KMS-11 (cell line): ENCODE measurements around the gene RAD51D.

Experiments
- H2AFZ ChIP-seq: fragments of 200-600 bp; sonication (generic); 2 replicates; pipeline ENCODE4 v1.6.1; 2016; ENCODE audit warnings: antibody characterized with exemption, mixed run types, low read depth
- H3K27ac ChIP-seq: fragments of 200-600 bp; sonication (generic); 2 replicates; pipeline ENCODE4 v1.6.1; 2016; ENCODE audit warnings: mild to moderate bottlenecking, mixed run types
- H3K27me3 ChIP-seq: fragments of 200-600 bp; sonication (generic); 2 replicates; pipeline ENCODE4 v1.6.1; 2017; ENCODE audit warnings: mild to moderate bottlenecking, low read depth, mixed run types, moderate library complexity; ENCODE audit not compliant: insufficient read depth
- H3K36me3 ChIP-seq: fragments of 200-600 bp; sonication (generic); 2 replicates; pipeline ENCODE4 v1.6.1; 2017; ENCODE audit warnings: mild to moderate bottlenecking, mixed run types; ENCODE audit not compliant: insufficient read depth
- H3K4me1 ChIP-seq: fragments of 200-600 bp; sonication (generic); 2 replicates; pipeline ENCODE4 v1.6.1; 2016; ENCODE audit warnings: mild to moderate bottlenecking, low read depth, mixed run types; ENCODE audit not compliant: poor library complexity, severe bottlenecking
- H3K4me2 ChIP-seq: fragments of 200-600 bp; sonication (generic); 2 replicates; pipeline ENCODE4 v1.7.0; 2016; ENCODE audit warnings: mild to moderate bottlenecking, mixed run types
- H3K4me3 ChIP-seq: fragments of 200-600 bp; sonication (generic); IDR thresholded peaks from 2 replicates; pipeline ENCODE4 v1.6.1; 2017; ENCODE audit warnings: low read depth, low read length, mixed read lengths; ENCODE audit not compliant: insufficient read depth
- H3K79me2 ChIP-seq: fragments of 200-600 bp; sonication (generic); 2 replicates; pipeline ENCODE4 v1.6.1; 2016; ENCODE audit warnings: low read depth, mixed run types; ENCODE audit not compliant: insufficient read depth
- H3K9ac ChIP-seq: fragments of 200-600 bp; sonication (generic); 2 replicates; pipeline ENCODE4 v1.6.1; 2016; ENCODE audit warnings: mild to moderate bottlenecking, mixed run types
- H4K20me1 ChIP-seq: fragments of 200-600 bp; sonication (generic); 2 replicates; pipeline ENCODE4 v1.6.1; 2016; ENCODE audit warnings: mild to moderate bottlenecking, mixed run types; ENCODE audit not compliant: insufficient read depth
- TF ChIP-seq, protein P1 (sequence below): fragments of 200-600 bp; sonication (generic); conservative IDR thresholded peaks from 2 replicates; pipeline ENCODE4 v1.6.1; 2017; ENCODE audit warnings: low read depth, mild to moderate bottlenecking, antibody characterized with exemption, low read length, moderate library complexity, mixed read lengths

The RAD51D gene

DNA sequence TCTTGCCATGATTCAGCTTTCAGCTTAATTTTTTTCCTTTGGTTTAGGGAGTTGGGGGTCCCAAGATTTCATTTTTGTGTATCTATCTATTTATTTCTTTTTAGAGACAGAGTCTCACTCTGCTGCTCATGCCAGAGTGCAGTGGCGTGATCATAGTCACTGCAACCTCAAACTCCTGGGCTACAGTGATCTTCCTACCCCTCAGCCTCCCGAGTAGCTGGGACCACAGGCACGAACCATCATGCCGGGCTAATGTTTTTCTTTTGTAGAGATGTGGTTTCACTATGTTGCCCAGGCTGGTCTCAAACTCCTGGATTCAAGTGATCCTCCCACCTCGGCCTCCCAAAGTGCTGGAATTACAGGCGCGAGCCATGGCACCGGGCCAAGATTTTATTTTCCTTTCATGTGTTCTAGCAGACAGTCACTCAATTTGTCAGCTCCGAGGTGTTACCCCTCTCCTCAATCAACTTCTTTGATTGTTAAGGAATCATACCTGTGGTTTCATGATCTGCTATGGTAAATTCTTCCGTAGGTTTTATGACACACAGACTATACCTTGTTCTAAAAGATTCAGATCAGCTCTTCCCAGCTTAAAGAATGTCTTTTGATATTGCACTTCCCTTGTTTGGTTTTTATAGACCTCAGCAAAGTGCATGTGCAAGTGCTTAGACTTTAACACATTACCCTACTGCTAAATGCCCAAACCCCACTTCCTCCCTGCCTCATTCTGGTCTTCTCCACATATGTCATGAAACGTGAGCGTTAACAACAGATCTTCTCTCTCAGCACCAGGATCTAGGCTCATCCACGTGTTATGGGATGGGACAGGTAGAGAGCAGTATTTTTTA is 40.9 kb upstream of the RAD51D start:
- Histone ChIP-seq H3K27ac (no peak overlapping the region), H4K20me1 (no peaks in the 10 kb centered on the region), H3K36me3 (no peaks in the 10 kb centered on the region), H2AFZ (no peak overlapping the region), H3K9ac (no peak overlapping the region), H3K4me2 (no peak overlapping the region), H3K4me1 (no peaks in the 10 kb centered on the region), H3K27me3 (no peaks in the 10 kb centered on the region), H3K79me2 (no peaks in the 10 kb centered on the region), H3K4me3 (no peak overlapping the region)
- TF ChIP-seq, protein P1, sequence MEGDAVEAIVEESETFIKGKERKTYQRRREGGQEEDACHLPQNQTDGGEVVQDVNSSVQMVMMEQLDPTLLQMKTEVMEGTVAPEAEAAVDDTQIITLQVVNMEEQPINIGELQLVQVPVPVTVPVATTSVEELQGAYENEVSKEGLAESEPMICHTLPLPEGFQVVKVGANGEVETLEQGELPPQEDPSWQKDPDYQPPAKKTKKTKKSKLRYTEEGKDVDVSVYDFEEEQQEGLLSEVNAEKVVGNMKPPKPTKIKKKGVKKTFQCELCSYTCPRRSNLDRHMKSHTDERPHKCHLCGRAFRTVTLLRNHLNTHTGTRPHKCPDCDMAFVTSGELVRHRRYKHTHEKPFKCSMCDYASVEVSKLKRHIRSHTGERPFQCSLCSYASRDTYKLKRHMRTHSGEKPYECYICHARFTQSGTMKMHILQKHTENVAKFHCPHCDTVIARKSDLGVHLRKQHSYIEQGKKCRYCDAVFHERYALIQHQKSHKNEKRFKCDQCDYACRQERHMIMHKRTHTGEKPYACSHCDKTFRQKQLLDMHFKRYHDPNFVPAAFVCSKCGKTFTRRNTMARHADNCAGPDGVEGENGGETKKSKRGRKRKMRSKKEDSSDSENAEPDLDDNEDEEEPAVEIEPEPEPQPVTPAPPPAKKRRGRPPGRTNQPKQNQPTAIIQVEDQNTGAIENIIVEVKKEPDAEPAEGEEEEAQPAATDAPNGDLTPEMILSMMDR = no peak

GRCh38 chr17:35159940-35160339 is 40.3 kb upstream of the RAD51D start:
- Histone ChIP-seq H4K20me1 (no peaks in the 10 kb centered on the region), H2AFZ (no peak overlapping the region), H3K4me1 (no peaks in the 10 kb centered on the region), H3K36me3 (no peaks in the 10 kb centered on the region), H3K4me3 (no peak overlapping the region), H3K79me2 (no peaks in the 10 kb centered on the region), H3K9ac (no peak overlapping the region), H3K27ac (no peak overlapping the region), H3K27me3 (no peaks in the 10 kb centered on the region), H3K4me2 (no peak overlapping the region)
- TF ChIP-seq, protein P1 = no peak

GRCh38 chr17:35155246-35155645 is 35.6 kb upstream of the RAD51D start:
- Histone ChIP-seq H2AFZ (no peak overlapping the region), H3K4me3 (no peak overlapping the region), H3K27ac (no peak overlapping the region), H3K4me2 (no peak overlapping the region), H3K9ac (no peak overlapping the region), H3K79me2 (no peaks in the 10 kb centered on the region), H3K27me3 (no peaks in the 10 kb centered on the region), H3K4me1 (no peaks in the 10 kb centered on the region), H4K20me1 (no peaks in the 10 kb centered on the region), H3K36me3 (no peaks in the 10 kb centered on the region)
- TF ChIP-seq, protein P1 = no peak

DNA sequence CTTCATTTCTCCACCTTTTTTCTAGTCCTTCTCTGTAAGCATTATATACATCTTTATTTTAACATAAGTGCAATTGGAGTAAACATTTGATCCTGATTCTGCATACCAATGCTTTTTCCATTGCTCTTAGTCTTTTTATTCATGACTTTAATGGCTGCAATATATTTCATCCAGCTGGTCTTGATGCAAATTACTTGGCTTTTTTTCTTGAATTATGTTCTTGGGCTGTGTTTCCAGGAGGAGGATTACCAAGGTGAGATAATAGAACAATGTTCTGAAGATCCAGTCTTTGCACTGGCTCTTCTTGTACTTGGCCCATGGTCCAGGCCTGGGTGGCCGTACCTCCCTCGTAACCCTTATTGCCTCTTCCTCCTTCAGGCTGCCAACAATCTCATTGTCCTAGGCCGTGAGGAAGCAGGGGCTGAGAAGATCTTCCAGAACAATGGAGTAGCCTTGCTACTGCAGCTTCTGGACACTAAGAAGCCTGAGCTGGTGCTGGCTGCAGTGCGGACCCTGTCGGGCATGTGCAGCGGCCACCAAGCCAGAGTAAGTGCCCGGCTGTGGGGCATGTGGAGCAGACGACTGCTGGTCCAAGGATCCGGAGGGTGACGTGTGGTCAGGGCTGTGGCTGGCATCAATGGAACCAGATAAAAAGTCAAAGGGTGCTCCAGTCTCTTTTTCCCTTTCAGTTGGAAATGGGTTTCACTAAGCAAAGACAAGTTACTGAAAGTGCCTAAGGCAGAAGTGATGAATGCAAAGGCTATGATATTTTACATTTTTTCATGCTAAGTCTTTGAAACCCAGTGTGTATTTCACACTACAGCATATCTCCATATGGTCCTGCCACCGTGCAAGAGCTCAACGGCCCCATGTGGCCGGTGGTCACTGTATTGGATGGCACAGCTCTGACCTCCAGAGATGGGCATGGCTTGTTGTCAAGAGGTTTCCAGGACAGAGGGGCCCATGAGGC is 34.8 kb upstream of the RAD51D start:
- no peak overlapping the region for H3K27ac ChIP-seq
- no peaks in the 10 kb centered on the region for H3K79me2 ChIP-seq
- no peaks in the 10 kb centered on the region for H3K4me1 ChIP-seq
- H3K36me3 ChIP-seq = no peaks in the 10 kb centered on the region
- no peak overlapping the region for H3K9ac ChIP-seq
- H2AFZ ChIP-seq = no peak overlapping the region
- H3K27me3 ChIP-seq = no peaks in the 10 kb centered on the region
- no peaks in the 10 kb centered on the region for H4K20me1 ChIP-seq
- no peak overlapping the region for H3K4me2 ChIP-seq
- H3K4me3 ChIP-seq = no peak overlapping the region
- TF ChIP-seq, protein P1 = no peak
